Endometrial microvascular endothelial cells (primary cell): Measurements from ENCODE around the gene EEF1E1. TPM values are rescaled to one million over a fixed set of nuclear protein-coding genes. Genes with fewer than 3 reads are reported as not detected.

Source experiments
- total RNA-seq: library from RNA; depleted of rRNA; stranded (reverse); fragments of >200 nt; gene quantifications from one replicate; pipeline ENCODE4 v1.2.3, GENCODE V29; 2015; ENCODE audit errors: inconsistent ontology term

EEF1E1 gene
- total RNA-seq, 1 donor from 2014 or later, result 80.5 TPM

Other genes with a start within 250 kb of the EEF1E1 start
- 657 TPM for gene TXNDC5, start 191.8 kb downstream of the EEF1E1 start, total RNA-seq
- 9.9 TPM for gene BLOC1S5, start 38.2 kb downstream of the EEF1E1 start, total RNA-seq